ENCODE results near the gene REX1BD. TPM values are rescaled to one million over a fixed set of nuclear protein-coding genes. Genes with fewer than 3 reads are reported as not detected.

Gene REX1BD
- total and polyA plus RNA-seq, 2 experiments from 2014 or later: 133 to 179 TPM

DNA sequence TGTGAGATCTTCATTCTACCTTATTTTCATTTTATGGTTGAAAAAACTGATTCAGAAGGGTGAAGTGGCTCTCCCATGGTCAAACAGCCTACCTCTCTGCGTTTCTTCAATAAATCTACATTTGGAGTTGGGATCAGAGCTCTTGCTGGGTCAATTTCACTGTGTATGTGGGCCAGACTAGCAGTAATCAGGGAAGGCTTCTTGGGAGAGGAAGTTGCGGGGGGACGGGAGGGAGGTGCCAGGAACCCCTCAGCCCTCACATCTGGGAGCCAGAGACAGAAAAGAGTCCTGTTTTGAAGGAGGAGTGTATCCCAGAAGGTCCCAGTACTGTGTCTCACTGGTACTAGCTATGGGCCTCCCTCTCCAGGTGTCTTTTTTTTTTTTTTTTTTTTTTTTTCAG is 30.0 kb upstream of the REX1BD start:
- H3K27me3 ChIP-seq: no peaks in the 10 kb centered on the region
- no peak for DNase-seq (ENCODE audit: low read depth in 1 of 2, low spot score in 1 of 2)
- peak overlapping the region; percentile 33 for H3K27ac ChIP-seq
- H3K4me1 ChIP-seq (ENCODE audit: low read depth): peaks cover 3% of the 10 kb centered on the region
- H3K9me3 ChIP-seq (ENCODE audit: low read depth): no peaks in the 10 kb centered on the region
- no peaks in the 10 kb centered on the region for H3K36me3 ChIP-seq
- peak overlapping the region; percentile 55 for H3K4me3 ChIP-seq
- no peak for TF ChIP-seq CTCF (IDR thresholded peaks at IDR 0.05; ENCODE audit: low read depth, low read length)

DNA sequence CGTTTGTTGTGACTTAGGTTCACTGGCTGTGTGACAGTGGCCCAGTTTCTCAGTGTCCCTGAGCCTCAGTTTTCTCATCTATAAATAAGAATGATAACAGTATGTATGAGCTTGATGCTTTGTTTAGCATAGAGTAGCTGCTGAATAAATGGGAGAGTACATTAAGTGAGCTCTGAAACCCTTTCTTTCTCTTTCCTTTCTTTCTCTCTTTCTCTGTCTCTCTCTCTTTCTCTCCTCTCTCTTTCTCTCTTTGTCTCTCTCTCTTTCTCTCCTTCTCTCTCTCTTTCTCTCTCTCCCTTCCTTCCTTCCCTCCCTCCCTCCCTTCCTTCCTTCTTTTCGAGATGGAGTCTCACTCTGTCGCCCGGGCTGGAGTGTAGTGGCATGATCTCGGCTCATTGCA is 28.9 kb upstream of the REX1BD start:
- Histone ChIP-seq H3K27ac (no peak overlapping the region), H3K27me3 (no peaks in the 10 kb centered on the region), H3K9me3 (ENCODE audit: low read depth) (no peaks in the 10 kb centered on the region), H3K36me3 (no peaks in the 10 kb centered on the region), H3K4me3 (no peak overlapping the region), H3K4me1 (ENCODE audit: low read depth) (peaks cover 3% of the 10 kb centered on the region)
- TF ChIP-seq CTCF (IDR thresholded peaks at IDR 0.05; ENCODE audit: low read depth, low read length): no peak
- no peak for DNase-seq (ENCODE audit: low read depth in 1 of 2, low spot score in 1 of 2)

- DNase-seq (ENCODE audit: low read depth in 1 of 2, low spot score in 1 of 2): peak in 1 of 2 donors; percentile 87
- no peak overlapping the region for H3K4me3 ChIP-seq
- no peak overlapping the region for H3K27ac ChIP-seq
- TF ChIP-seq CTCF (IDR thresholded peaks at IDR 0.05; ENCODE audit: low read depth, low read length): no peak
- H3K9me3 ChIP-seq (ENCODE audit: low read depth): no peaks in the 10 kb centered on the region
- peaks cover 3% of the 10 kb centered on the region for H3K4me1 ChIP-seq (ENCODE audit: low read depth)
- H3K27me3 ChIP-seq: no peaks in the 10 kb centered on the region
- peaks cover 10% of the 10 kb centered on the region for H3K36me3 ChIP-seq
Measured at GRCh38 chr19:18562086-18562485, 26.5 kb upstream of the REX1BD start.

GRCh38 chr19:18566953-18567352 is 21.6 kb upstream of the REX1BD start:
- H3K36me3 ChIP-seq: peaks cover 25% of the 10 kb centered on the region
- H3K4me3 ChIP-seq: no peak overlapping the region
- no peaks in the 10 kb centered on the region for H3K4me1 ChIP-seq (ENCODE audit: low read depth)
- no peaks in the 10 kb centered on the region for H3K9me3 ChIP-seq (ENCODE audit: low read depth)
- TF ChIP-seq CTCF (IDR thresholded peaks at IDR 0.05; ENCODE audit: low read depth, low read length): no peak
- no peak for DNase-seq (ENCODE audit: low read depth in 1 of 2, low spot score in 1 of 2)
- H3K27me3 ChIP-seq: no peaks in the 10 kb centered on the region
- no peak overlapping the region for H3K27ac ChIP-seq

- Histone ChIP-seq H3K4me1 (ENCODE audit: low read depth) (peaks cover 8% of the 10 kb centered on the region), H3K27me3 (no peaks in the 10 kb centered on the region), H3K36me3 (peaks cover 25% of the 10 kb centered on the region), H3K4me3 (no peak overlapping the region), H3K9me3 (ENCODE audit: low read depth) (no peaks in the 10 kb centered on the region), H3K27ac (no peak overlapping the region)
- TF ChIP-seq CTCF (IDR thresholded peaks at IDR 0.05; ENCODE audit: low read depth, low read length): no peak
- DNase-seq (ENCODE audit: low read depth in 1 of 2, low spot score in 1 of 2): no peak
Measured at GRCh38 chr19:18568367-18568766, 20.2 kb upstream of the REX1BD start.
